GM20000 (cell line): Measurements from ENCODE around the gene ARL3.
A peak's percentile ranks its signal among the peaks of the same experiment; 100 is the strongest.

Experiments
- DNase-seq: peaks from one replicate; pipeline ENCODE4 v3.0.0; 2012; ENCODE audit warnings: low spot score
- CTCF ChIP-seq: IDR thresholded peaks from 2 replicates; pipeline ENCODE4 v1.5.1; 2012; ENCODE audit warnings: mild to moderate bottlenecking, control low read depth; ENCODE audit errors: extremely low read depth, missing control alignments

ARL3 gene

DNA sequence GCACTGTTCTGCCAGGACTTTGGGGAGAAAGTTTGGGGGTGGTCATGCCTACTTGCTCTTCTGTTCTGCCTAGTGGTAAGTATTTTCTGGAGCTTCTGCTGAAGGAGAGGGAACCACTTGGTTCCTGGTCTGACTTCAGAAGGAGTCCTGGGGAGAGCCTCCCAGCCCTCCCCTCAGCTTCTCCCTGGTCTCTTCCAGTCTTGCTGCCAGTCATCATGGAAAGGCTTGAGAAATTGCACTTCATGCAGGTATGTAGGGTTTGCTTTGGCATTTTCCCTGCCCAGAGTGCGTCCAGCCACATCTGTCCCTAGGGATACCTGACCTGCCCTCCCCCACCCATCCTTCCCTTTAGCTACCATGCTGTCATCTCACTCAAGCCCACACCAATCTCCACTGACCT lies 18.5 kb upstream of the ARL3 start:
- TF ChIP-seq CTCF = no peak
- no peak for DNase-seq

DNA sequence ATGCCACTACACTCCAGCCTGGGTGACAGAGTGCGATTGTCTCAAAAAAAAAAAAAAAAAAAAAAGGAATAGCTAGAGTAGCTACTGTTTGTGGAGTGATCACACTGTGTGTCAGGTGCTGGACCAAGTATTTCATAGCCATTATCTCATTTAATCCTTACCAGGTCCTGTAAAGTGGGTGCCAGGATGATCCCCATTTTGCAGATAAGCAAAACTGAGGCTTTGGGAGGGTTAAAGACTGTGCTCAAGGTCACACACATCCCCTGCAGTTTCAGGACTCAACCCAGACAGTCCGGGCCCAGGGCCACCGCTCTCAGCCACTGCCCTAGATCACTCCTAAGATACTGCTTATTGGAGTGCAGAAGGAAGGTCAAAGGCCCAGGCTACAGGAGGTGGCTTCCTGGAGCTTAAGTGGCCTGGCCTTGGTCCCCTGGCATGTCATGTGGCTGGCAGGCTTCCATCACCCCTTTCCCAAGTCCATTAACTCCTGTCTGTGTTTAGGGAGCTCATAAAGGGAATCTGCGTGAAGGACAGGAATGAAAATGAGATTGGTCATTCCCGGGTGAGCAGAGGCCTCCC lies 17.1 kb upstream of the ARL3 start:
- TF ChIP-seq CTCF = no peak
- DNase-seq = no peak

DNA sequence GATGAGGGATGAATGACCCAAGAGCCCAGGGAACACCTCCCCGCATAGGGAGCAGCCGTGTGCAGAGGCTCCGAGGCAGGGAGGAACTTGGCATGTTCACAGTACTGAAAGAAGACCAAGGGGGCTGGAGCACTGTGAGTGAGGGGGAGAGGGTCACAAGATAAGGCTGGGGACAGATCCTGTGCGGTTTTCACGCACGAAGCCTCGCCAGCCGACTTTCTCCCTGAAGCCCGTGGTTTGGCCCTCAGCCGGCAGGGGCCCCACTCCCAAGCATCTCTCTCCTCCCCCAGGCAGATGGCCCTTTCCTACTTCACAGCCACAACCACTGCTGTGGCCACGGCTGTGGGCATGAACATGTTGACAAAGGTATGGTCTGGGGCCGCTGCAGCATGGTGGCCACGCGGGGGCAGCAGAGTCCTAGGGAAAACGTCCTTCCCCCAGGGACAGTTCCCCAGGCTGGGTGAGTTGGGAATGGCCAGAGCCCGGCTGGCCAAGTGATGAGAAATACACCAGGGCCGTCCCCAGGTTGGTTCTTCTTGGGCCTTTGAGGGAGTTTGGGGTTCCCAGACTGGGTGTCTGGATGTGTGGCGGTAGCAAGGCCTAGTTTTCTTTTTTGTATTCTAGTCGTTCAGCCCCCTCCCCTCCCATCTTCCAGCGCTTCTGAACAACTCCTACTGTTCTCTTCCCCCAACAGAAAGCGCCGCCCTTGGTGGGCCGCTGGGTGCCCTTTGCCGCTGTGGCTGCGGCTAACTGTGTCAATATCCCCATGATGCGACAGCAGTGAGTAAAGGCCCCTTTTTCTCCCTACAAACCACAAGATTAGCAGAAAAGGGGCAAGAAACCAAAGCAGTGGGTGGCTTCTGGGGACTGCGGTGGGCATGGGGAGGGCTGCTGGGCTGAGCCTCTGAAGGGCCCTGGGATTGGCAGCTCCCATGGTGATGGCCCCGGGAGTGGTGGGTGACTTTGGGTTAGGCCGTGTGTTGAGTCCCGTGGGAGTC lies 15.1 kb upstream of the ARL3 start:
- peak; percentile 93 for TF ChIP-seq CTCF
- peak; percentile 64 for DNase-seq

GRCh38 chr10:102727037-102727818 lies 13.0 kb upstream of the ARL3 start:
- TF ChIP-seq CTCF = no peak
- no peak for DNase-seq

GRCh38 chr10:102726274-102726673 lies 12.1 kb upstream of the ARL3 start:
- no peak for TF ChIP-seq CTCF
- DNase-seq = no peak

DNA sequence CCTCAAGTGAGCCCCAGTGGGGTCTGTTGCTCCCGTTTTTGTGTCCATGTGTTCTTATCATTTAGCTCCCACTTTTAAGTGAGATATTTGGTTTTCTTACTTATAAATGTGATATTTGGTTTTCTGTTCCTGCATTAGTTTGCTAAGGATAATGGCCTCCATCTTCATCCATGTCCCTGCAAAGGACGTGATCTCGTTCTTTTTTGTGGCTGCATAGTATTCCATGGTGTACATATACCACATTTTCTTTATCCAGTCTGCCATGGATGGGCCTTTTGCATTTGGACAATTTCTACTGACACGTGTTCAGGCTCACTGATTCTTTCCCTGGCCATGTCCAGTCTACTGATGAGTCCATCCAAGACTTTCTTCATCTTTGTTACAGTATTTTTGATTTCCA lies 9.8 kb upstream of the ARL3 start:
- DNase-seq = no peak
- TF ChIP-seq CTCF = no peak
